Uterus (tissue), 2 donors: ENCODE measurements around the gene SLTM.

Experiments
- CTCF ChIP-seq, 4 experiments: fragments of 200-600 bp in 2 of 4; fragments of 450-650 bp in 2 of 4; sonication (generic) in 2 of 4; IDR thresholded peaks; one replicate each; pipeline ENCODE4 v1.5.1; 2016 to 2019; ENCODE audit warnings: antibody characterized with exemption in 4 of 4, mild to moderate bottlenecking in 2 of 4, moderate library complexity in 1 of 4
- POLR2A ChIP-seq, 2 donors: fragments of 450-650 bp; IDR thresholded peaks; one replicate each; pipeline ENCODE4 v1.6.1; 2016; ENCODE audit warnings: antibody characterized with exemption in 2 of 2, mild to moderate bottlenecking in 1 of 2, moderate library complexity in 1 of 2

- no peak for TF ChIP-seq CTCF (IDR thresholded peaks at IDR 0.05)
- no peak for TF ChIP-seq POLR2A (IDR thresholded peaks at IDR 0.05)
Measured at GRCh38 chr15:58854593-58854992, 78.9 kb downstream of the SLTM start.
